H9 (cell line): Measurements from ENCODE around the gene MED12. TPM values are rescaled to one million over a fixed set of nuclear protein-coding genes. Genes with fewer than 3 reads are reported as not detected.

Source experiments
- DNase-seq: peaks from one replicate; pipeline ENCODE4 v3.0.0-alpha.2; 2017
- H2AFZ ChIP-seq: one replicate; pipeline ENCODE4 v1.6.1; 2013; ENCODE audit warnings: mild to moderate bottlenecking, low read length, control low read depth, moderate library complexity
- H2AK5ac ChIP-seq: 2 replicates; pipeline ENCODE4 v1.6.1; 2013; ENCODE audit warnings: low read length, control low read depth, mixed read lengths; ENCODE audit not compliant: insufficient read length
- H2BK120ac ChIP-seq: one replicate; pipeline ENCODE4 v1.6.1; 2013; ENCODE audit warnings: low read depth, mild to moderate bottlenecking, low read length, control low read depth, inconsistent platforms; ENCODE audit not compliant: poor library complexity, severe bottlenecking
- H2BK12ac ChIP-seq: 2 replicates; pipeline ENCODE4 v1.6.1; 2013; ENCODE audit warnings: low read length, control low read depth, mixed read lengths, low read depth; ENCODE audit not compliant: insufficient read length
- H2BK15ac ChIP-seq: 2 replicates; pipeline ENCODE4 v1.6.1; 2013; ENCODE audit warnings: low read depth, low read length, control low read depth
- H2BK20ac ChIP-seq: one replicate; pipeline ENCODE4 v1.6.1; 2013; ENCODE audit warnings: low read depth, mild to moderate bottlenecking, low read length, control low read depth, inconsistent platforms; ENCODE audit not compliant: poor library complexity, severe bottlenecking
- H2BK5ac ChIP-seq: 2 replicates; pipeline ENCODE4 v1.6.1; 2013; ENCODE audit warnings: low read length, control low read depth, mixed read lengths; ENCODE audit not compliant: insufficient read length
- H3K14ac ChIP-seq: 2 replicates; pipeline ENCODE4 v1.6.1; 2013; ENCODE audit warnings: low read length, control low read depth; ENCODE audit not compliant: insufficient read depth
- H3K18ac ChIP-seq: 2 replicates; pipeline ENCODE4 v1.6.1; 2013; ENCODE audit warnings: low read depth, mild to moderate bottlenecking, mixed read lengths, low read length, control low read depth; ENCODE audit not compliant: insufficient read length
- H3K23ac ChIP-seq: 2 replicates; pipeline ENCODE4 v1.6.1; 2013; ENCODE audit warnings: low read length, control low read depth, mixed read lengths, low read depth; ENCODE audit not compliant: insufficient read length
- H3K23me2 ChIP-seq: 2 replicates; pipeline ENCODE4 v1.6.1; 2013; ENCODE audit warnings: low read depth, mild to moderate bottlenecking, mixed read lengths, low read length, control low read depth; ENCODE audit not compliant: insufficient read length, poor library complexity, severe bottlenecking
- H3K27ac ChIP-seq: 2 replicates; pipeline ENCODE4 v1.5.1; 2013; ENCODE audit warnings: low read length, control low read depth, mixed read lengths, low read depth; ENCODE audit not compliant: insufficient read length
- H3K27me3 ChIP-seq: 2 replicates; pipeline ENCODE4 v1.6.1; 2013; ENCODE audit warnings: low read length, control low read depth, inconsistent platforms; ENCODE audit not compliant: insufficient read depth
- H3K4ac ChIP-seq: 2 replicates; pipeline ENCODE4 v1.6.1; 2013; ENCODE audit warnings: low read depth, mild to moderate bottlenecking, control low read depth, inconsistent platforms, low read length, moderate library complexity
- H3K4me1 ChIP-seq: 2 replicates; pipeline ENCODE4 v1.6.1; 2013; ENCODE audit warnings: low read length, control low read depth, inconsistent platforms; ENCODE audit not compliant: insufficient read depth
- H3K4me2 ChIP-seq: 2 replicates; pipeline ENCODE4 v1.6.1; 2013; ENCODE audit warnings: low read length, control low read depth, mixed read lengths; ENCODE audit not compliant: insufficient read length, insufficient read depth
- H3K56ac ChIP-seq: 2 replicates; pipeline ENCODE4 v1.6.1; 2013; ENCODE audit warnings: low read depth, mild to moderate bottlenecking, mixed read lengths, low read length, control low read depth; ENCODE audit not compliant: insufficient read length
- H3K79me1 ChIP-seq: 2 replicates; pipeline ENCODE4 v1.6.1; 2013; ENCODE audit warnings: low read depth, mild to moderate bottlenecking, moderate library complexity, low read length, control low read depth, inconsistent platforms; ENCODE audit not compliant: insufficient read depth, poor library complexity, severe bottlenecking
- H3K79me2 ChIP-seq: 2 replicates; pipeline ENCODE4 v1.6.1; 2013; ENCODE audit warnings: low read length, control low read depth, inconsistent platforms; ENCODE audit not compliant: insufficient read depth
- H3K9ac ChIP-seq: 2 replicates; pipeline ENCODE4 v1.6.1; 2013; ENCODE audit warnings: low read length, control low read depth, mixed read lengths; ENCODE audit not compliant: insufficient read length; ENCODE audit errors: extremely low read depth
- H3K9me3 ChIP-seq: one replicate; pipeline ENCODE4 v1.6.1; 2013; ENCODE audit warnings: low read depth, low read length, inconsistent platforms; ENCODE audit not compliant: control insufficient read depth
- H3T11ph ChIP-seq: one replicate; pipeline ENCODE4 v1.6.1; 2013; ENCODE audit warnings: mild to moderate bottlenecking, low read length, control low read depth, inconsistent platforms
- H4K20me1 ChIP-seq: one replicate; pipeline ENCODE4 v1.6.1; 2013; ENCODE audit not compliant: control insufficient read depth, insufficient read length, insufficient read depth
- H4K5ac ChIP-seq: 2 replicates; pipeline ENCODE4 v1.6.1; 2013; ENCODE audit warnings: low read depth, mild to moderate bottlenecking, mixed read lengths, low read length, control low read depth; ENCODE audit not compliant: insufficient read length
- H4K8ac ChIP-seq: replicated peaks from 2 replicates; pipeline ENCODE4 v1.6.1; 2013; ENCODE audit warnings: low read length, control low read depth, mixed read lengths, low read depth; ENCODE audit not compliant: insufficient read length
- H4K91ac ChIP-seq: 2 replicates; pipeline ENCODE4 v1.6.1; 2013; ENCODE audit warnings: low read depth, mild to moderate bottlenecking, moderate library complexity, mixed read lengths, low read length, control low read depth; ENCODE audit not compliant: insufficient read length
- H3K27ac Mint-ChIP-seq, 3 experiments: 2 replicates in 2 of 3; 3 replicates in 1 of 3; pipeline ENCODE4 v1.8.0; 2020 to 2021; ENCODE audit warnings: mixed read lengths in 3 of 3, mild to moderate bottlenecking in 1 of 3, moderate library complexity in 1 of 3
- H3K27me3 Mint-ChIP-seq: 2 replicates; pipeline ENCODE4 v1.8.0; 2021; ENCODE audit warnings: low read depth, mild to moderate bottlenecking, moderate library complexity, mixed read lengths
- H3K36me3 Mint-ChIP-seq, 3 experiments: 2 replicates in 2 of 3; 3 replicates in 1 of 3; pipeline ENCODE4 v1.8.0; 2020 to 2021; ENCODE audit warnings: low read depth in 3 of 3, mixed read lengths in 3 of 3; ENCODE audit not compliant: insufficient read depth in 1 of 3
- H3K4me1 Mint-ChIP-seq, 2 experiments: 2 replicates each; pipeline ENCODE4 v1.8.0; 2020; ENCODE audit warnings: mixed read lengths in 2 of 2
- H3K4me3 Mint-ChIP-seq, 2 experiments: 2 replicates in 1 of 2; 3 replicates in 1 of 2; pipeline ENCODE4 v1.8.0; 2020 to 2021; ENCODE audit warnings: mild to moderate bottlenecking in 2 of 2, mixed read lengths in 2 of 2, moderate library complexity in 1 of 2
- H3K9me3 Mint-ChIP-seq, 2 experiments: 2 replicates in 1 of 2; 3 replicates in 1 of 2; pipeline ENCODE4 v1.8.0; 2020; ENCODE audit warnings: mild to moderate bottlenecking in 2 of 2, mixed read lengths in 2 of 2, moderate library complexity in 1 of 2
- WGBS: extraction: QIAGEN DNeasy Blood & Tissue Kit; methylation state at CpG from one replicate; pipeline ENCODE4 v1.1.7; 2013; ENCODE audit warnings: missing lambda C conversion rate, low lambda C conversion rate, mixed read lengths; ENCODE audit not compliant: insufficient read length; ENCODE audit errors: extremely low coverage; 5-methylcytosine and 5-hydroxymethylcytosine counted together
- total RNA-seq: library from RNA; stranded (reverse); gene quantifications from 2 replicates; pipeline ENCODE4 v1.2.1, GENCODE V29; 2021
- TF ChIP-seq, protein P1 (sequence below): fragments of 200-600 bp; sonication (generic); conservative IDR thresholded peaks from 3 replicates; pipeline ENCODE4 v1.8.0; 2021; ENCODE audit warnings: antibody characterized with exemption, mild to moderate bottlenecking

MED12 gene
- total RNA-seq, 1 experiment from 2014 or later, result 33.0 TPM

DNA sequence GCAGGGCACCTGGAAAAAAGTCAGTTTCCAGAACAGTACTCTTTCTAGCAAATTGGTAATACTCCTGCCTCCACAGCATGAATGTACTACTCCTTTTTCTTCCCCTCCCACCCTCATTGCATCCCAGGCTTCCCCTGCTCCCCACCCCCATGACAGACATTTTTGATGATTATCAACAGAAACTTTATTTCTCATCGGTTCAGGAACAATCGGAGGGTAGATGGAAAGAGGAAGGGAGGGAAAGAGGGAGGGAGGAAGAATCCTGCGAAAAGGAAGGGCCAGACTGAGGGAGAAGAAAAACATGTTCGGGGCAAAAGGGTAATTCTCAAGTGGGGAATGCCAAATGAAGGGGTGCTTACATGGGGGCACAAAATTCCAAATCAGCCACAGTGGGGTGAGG is 11.2 kb upstream of the MED12 start:
- Histone ChIP-seq H3K4me1 (peaks cover 5% of the 10 kb centered on the region; the same call in 1 of the 2 replicates), H2BK5ac (no peak overlapping the region), H3K18ac (no peak overlapping the region), H3K27ac (no peak overlapping the region), H4K20me1 (no peaks in the 10 kb centered on the region), H3K4ac (no peak overlapping the region), H2BK12ac (no peak overlapping the region), H3K9me3 (peaks cover 20% of the 10 kb centered on the region), H3K27me3 (no peaks in the 10 kb centered on the region), H4K8ac (no peak overlapping the region), H3K23me2 (no peaks in the 10 kb centered on the region), H2BK15ac (no peak overlapping the region), H2AK5ac (no peak overlapping the region), H4K91ac (no peak overlapping the region), H2BK120ac (no peak overlapping the region), H2AFZ (no peak overlapping the region), H3K79me2 (no peaks in the 10 kb centered on the region), H4K5ac (no peak overlapping the region), H3K56ac (no peak overlapping the region), H3T11ph (no peak overlapping the region), H3K14ac (no peak overlapping the region), H2BK20ac (no peak overlapping the region), H3K4me2 (no peak overlapping the region), H3K9ac (no peak overlapping the region), H3K23ac (no peak overlapping the region), H3K79me1 (no peaks in the 10 kb centered on the region)
- Mint-ChIP-seq H3K9me3 (peaks cover 80 to 86% of the 10 kb centered on the region in 2 experiments), H3K4me3 (no peak overlapping the region), H3K36me3 (peaks cover 2 to 8% (median 5%) of the 10 kb centered on the region in 3 experiments; a peak in 3 of 7 replicates), H3K27me3 (peaks cover 58% of the 10 kb centered on the region), H3K27ac (no peak overlapping the region), H3K4me1 (peaks cover 20 to 39% of the 10 kb centered on the region in 2 experiments)
- no peak for DNase-seq
- no CpG with 5 or more reads among the region's 4 CpGs for WGBS
- TF ChIP-seq, protein P1, sequence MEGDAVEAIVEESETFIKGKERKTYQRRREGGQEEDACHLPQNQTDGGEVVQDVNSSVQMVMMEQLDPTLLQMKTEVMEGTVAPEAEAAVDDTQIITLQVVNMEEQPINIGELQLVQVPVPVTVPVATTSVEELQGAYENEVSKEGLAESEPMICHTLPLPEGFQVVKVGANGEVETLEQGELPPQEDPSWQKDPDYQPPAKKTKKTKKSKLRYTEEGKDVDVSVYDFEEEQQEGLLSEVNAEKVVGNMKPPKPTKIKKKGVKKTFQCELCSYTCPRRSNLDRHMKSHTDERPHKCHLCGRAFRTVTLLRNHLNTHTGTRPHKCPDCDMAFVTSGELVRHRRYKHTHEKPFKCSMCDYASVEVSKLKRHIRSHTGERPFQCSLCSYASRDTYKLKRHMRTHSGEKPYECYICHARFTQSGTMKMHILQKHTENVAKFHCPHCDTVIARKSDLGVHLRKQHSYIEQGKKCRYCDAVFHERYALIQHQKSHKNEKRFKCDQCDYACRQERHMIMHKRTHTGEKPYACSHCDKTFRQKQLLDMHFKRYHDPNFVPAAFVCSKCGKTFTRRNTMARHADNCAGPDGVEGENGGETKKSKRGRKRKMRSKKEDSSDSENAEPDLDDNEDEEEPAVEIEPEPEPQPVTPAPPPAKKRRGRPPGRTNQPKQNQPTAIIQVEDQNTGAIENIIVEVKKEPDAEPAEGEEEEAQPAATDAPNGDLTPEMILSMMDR, result no peak
